HEK293 (cell line): ENCODE measurements around the gene JOSD1.
A peak's percentile ranks its signal among the peaks of the same experiment; 100 is the strongest.

Experiments
- BCL11B ChIP-seq: fragments of 450-650 bp; formaldehyde crosslinking; IDR thresholded peaks from 2 replicates; pipeline ENCODE4 v1.5.1; 2016; ENCODE audit warnings: low read depth, missing biosample characterization, missing genetic modification characterization
- GLIS1 ChIP-seq: fragments of 450-650 bp; formaldehyde crosslinking; IDR thresholded peaks from 2 replicates; pipeline ENCODE4 v1.5.1; 2016; ENCODE audit warnings: missing biosample characterization, missing genetic modification characterization
- HOXA7 ChIP-seq: sonication (generic); formaldehyde crosslinking; IDR thresholded peaks from 2 replicates; pipeline ENCODE4 v1.8.1; 2022; ENCODE audit warnings: missing genetic modification reagents, borderline replicate concordance
- KLF1 ChIP-seq: fragments of 450-650 bp; formaldehyde crosslinking; IDR thresholded peaks from 2 replicates; pipeline ENCODE4 v1.5.1; 2016; ENCODE audit warnings: missing biosample characterization, missing genetic modification characterization
- SETDB1 ChIP-seq: IDR thresholded peaks from one replicate; pipeline ENCODE4 v1.6.1; 2017; ENCODE audit warnings: mild to moderate bottlenecking, low read length, moderate library complexity, mixed read lengths; ENCODE audit not compliant: insufficient read length
- ZBTB1 ChIP-seq: fragments of 450-650 bp; formaldehyde crosslinking; IDR thresholded peaks from 2 replicates; pipeline ENCODE4 v1.5.1; 2016; ENCODE audit warnings: missing biosample characterization, missing genetic modification characterization
- ZBTB21 ChIP-seq: fragments of 450-650 bp; formaldehyde crosslinking; IDR thresholded peaks from 2 replicates; pipeline ENCODE4 v1.5.1; 2017; ENCODE audit warnings: missing biosample characterization, missing genetic modification characterization
- ZBTB8A ChIP-seq: fragments of 450-650 bp; formaldehyde crosslinking; IDR thresholded peaks from 2 replicates; pipeline ENCODE4 v1.5.1; 2016; ENCODE audit warnings: missing biosample characterization, missing genetic modification characterization
- ZFP3 ChIP-seq: fragments of 450-650 bp; formaldehyde crosslinking; IDR thresholded peaks from 2 replicates; pipeline ENCODE4 v1.5.1; 2016; ENCODE audit warnings: low read depth, missing biosample characterization, missing genetic modification characterization
- ZFP69B ChIP-seq: fragments of 450-650 bp; formaldehyde crosslinking; IDR thresholded peaks from 2 replicates; pipeline ENCODE4 v1.5.1; 2016; ENCODE audit warnings: missing biosample characterization, missing genetic modification characterization
- ZNF114 ChIP-seq: fragments of 450-650 bp; formaldehyde crosslinking; IDR thresholded peaks from 2 replicates; pipeline ENCODE4 v1.5.0; 2017; ENCODE audit warnings: missing biosample characterization, missing genetic modification characterization
- ZNF133 ChIP-seq: fragments of 450-650 bp; formaldehyde crosslinking; IDR thresholded peaks from 2 replicates; pipeline ENCODE4 v1.5.1; 2016; ENCODE audit warnings: missing biosample characterization, missing genetic modification characterization
- ZNF2 ChIP-seq: fragments of 450-650 bp; formaldehyde crosslinking; IDR thresholded peaks from 2 replicates; pipeline ENCODE4 v1.5.1; 2016; ENCODE audit warnings: missing biosample characterization, missing genetic modification characterization
- ZNF37A ChIP-seq: fragments of 450-650 bp; IDR thresholded peaks from 2 replicates; pipeline ENCODE4 v1.5.1; 2018; ENCODE audit warnings: missing biosample characterization, missing genetic modification characterization
- ZNF433 ChIP-seq: fragments of 450-650 bp; formaldehyde crosslinking; IDR thresholded peaks from 2 replicates; pipeline ENCODE4 v1.5.1; 2016; ENCODE audit warnings: missing biosample characterization, missing genetic modification characterization, low read depth
- ZNF544 ChIP-seq: fragments of 450-650 bp; formaldehyde crosslinking; IDR thresholded peaks from 2 replicates; pipeline ENCODE4 v1.5.0; 2017; ENCODE audit warnings: missing biosample characterization, missing genetic modification characterization
- ZNF548 ChIP-seq: fragments of 450-650 bp; formaldehyde crosslinking; IDR thresholded peaks from 2 replicates; pipeline ENCODE4 v1.5.1; 2016; ENCODE audit warnings: missing biosample characterization, missing genetic modification characterization
- ZNF621 ChIP-seq: fragments of 450-650 bp; formaldehyde crosslinking; IDR thresholded peaks from 2 replicates; pipeline ENCODE4 v1.5.1; 2017; ENCODE audit warnings: missing biosample characterization, missing genetic modification characterization
- ZNF624 ChIP-seq: fragments of 450-650 bp; formaldehyde crosslinking; IDR thresholded peaks from 2 replicates; pipeline ENCODE4 v1.5.1; 2017; ENCODE audit warnings: missing biosample characterization, missing genetic modification characterization
- ZNF629 ChIP-seq: fragments of 450-650 bp; formaldehyde crosslinking; IDR thresholded peaks from 2 replicates; pipeline ENCODE4 v1.5.1; 2017; ENCODE audit warnings: missing biosample characterization, missing genetic modification characterization
- ZNF654 ChIP-seq: fragments of 450-650 bp; formaldehyde crosslinking; IDR thresholded peaks from 2 replicates; pipeline ENCODE4 v1.5.1; 2016; ENCODE audit warnings: low read depth, missing biosample characterization, missing genetic modification characterization
- ZNF664 ChIP-seq: fragments of 450-650 bp; formaldehyde crosslinking; IDR thresholded peaks from 2 replicates; pipeline ENCODE4 v1.5.1; 2016; ENCODE audit warnings: missing biosample characterization, missing genetic modification characterization
- ZNF707 ChIP-seq: fragments of 450-650 bp; formaldehyde crosslinking; IDR thresholded peaks from 2 replicates; pipeline ENCODE4 v1.5.1; 2016; ENCODE audit warnings: missing biosample characterization, missing genetic modification characterization
- ZNF768 ChIP-seq: fragments of 450-650 bp; formaldehyde crosslinking; IDR thresholded peaks from 2 replicates; pipeline ENCODE4 v1.5.1; 2018; ENCODE audit warnings: missing biosample characterization, mild to moderate bottlenecking, missing genetic modification characterization
- ZNF776 ChIP-seq: fragments of 450-650 bp; formaldehyde crosslinking; IDR thresholded peaks from 2 replicates; pipeline ENCODE4 v1.5.0; 2017; ENCODE audit warnings: missing biosample characterization, missing genetic modification characterization, borderline replicate concordance
- ZNF777 ChIP-seq: fragments of 450-650 bp; formaldehyde crosslinking; IDR thresholded peaks from 2 replicates; pipeline ENCODE4 v1.5.1; 2017; ENCODE audit warnings: missing biosample characterization, missing genetic modification characterization, borderline replicate concordance
- ZNF830 ChIP-seq: fragments of 450-650 bp; IDR thresholded peaks from 2 replicates; pipeline ENCODE4 v1.5.0; 2018; ENCODE audit warnings: missing biosample characterization, missing genetic modification characterization, low read depth, mild to moderate bottlenecking, moderate library complexity
- ZSCAN16 ChIP-seq: fragments of 450-650 bp; formaldehyde crosslinking; IDR thresholded peaks from 2 replicates; pipeline ENCODE4 v1.5.1; 2016; ENCODE audit warnings: missing biosample characterization, missing genetic modification characterization
- TF ChIP-seq, protein P1 (sequence below): sonication (generic); formaldehyde crosslinking; IDR thresholded peaks from 2 replicates; pipeline ENCODE4 v1.8.1; 2022; ENCODE audit warnings: mild to moderate bottlenecking, moderate library complexity, missing genetic modification reagents
- TF ChIP-seq, protein P2 (sequence below): fragments of 450-650 bp; formaldehyde crosslinking; IDR thresholded peaks from 2 replicates; pipeline ENCODE4 v1.5.1; 2017; ENCODE audit warnings: missing biosample characterization, missing genetic modification characterization
- TF ChIP-seq, protein P3 (sequence below): fragments of 450-650 bp; formaldehyde crosslinking; IDR thresholded peaks from 2 replicates; pipeline ENCODE4 v1.5.1; 2016; ENCODE audit warnings: missing biosample characterization, missing genetic modification characterization
- TF ChIP-seq, protein P4 (sequence below): fragments of 450-650 bp; formaldehyde crosslinking; optimal IDR thresholded peaks from 2 replicates; pipeline ENCODE3; 2016; ENCODE audit warnings: missing biosample characterization, mild to moderate bottlenecking, missing genetic modification characterization
- TF ChIP-seq, protein P5 (sequence below): fragments of 450-650 bp; formaldehyde crosslinking; IDR thresholded peaks from 2 replicates; pipeline ENCODE4 v1.5.1; 2016; ENCODE audit warnings: missing biosample characterization, missing genetic modification characterization

The JOSD1 gene

DNA sequence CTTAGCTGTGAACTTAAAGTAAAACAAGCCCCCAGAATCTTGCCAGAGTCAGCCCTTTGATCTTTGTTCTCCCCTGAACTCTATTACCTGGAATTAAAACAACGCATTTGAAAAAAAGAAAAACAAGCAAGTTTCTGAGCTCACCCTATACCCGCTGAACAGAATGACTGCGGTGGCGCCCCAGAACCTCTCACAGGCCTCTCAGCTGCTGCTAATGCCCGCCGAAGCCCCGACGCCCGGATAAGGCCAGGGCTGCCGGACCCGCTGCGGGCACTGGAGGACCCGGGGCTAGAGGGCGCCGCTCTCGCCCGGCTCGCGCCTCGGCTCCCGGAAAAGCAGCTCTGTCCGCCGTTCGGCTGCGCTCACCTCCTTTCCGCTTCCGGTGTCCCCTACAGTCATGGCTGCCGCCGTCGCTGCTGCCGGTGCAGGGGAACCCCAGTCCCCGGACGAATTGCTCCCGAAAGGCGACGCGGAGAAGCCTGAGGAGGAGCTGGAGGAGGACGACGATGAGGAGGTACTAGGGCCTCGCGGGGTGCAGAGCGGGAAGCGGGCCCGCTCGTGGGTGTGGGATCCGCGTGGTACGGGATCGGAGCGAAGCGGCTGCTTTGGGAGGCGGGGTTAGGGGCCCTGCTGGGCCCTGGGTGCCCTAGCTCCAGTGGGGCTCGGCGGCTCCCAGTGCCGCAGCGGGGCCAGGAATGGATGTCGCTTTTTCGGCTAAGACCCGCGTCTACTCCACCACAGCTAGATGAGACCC is 19.0 kb downstream of the JOSD1 start, which contains the start of gene TOMM22 (continued):
- TF ChIP-seq, protein P1, sequence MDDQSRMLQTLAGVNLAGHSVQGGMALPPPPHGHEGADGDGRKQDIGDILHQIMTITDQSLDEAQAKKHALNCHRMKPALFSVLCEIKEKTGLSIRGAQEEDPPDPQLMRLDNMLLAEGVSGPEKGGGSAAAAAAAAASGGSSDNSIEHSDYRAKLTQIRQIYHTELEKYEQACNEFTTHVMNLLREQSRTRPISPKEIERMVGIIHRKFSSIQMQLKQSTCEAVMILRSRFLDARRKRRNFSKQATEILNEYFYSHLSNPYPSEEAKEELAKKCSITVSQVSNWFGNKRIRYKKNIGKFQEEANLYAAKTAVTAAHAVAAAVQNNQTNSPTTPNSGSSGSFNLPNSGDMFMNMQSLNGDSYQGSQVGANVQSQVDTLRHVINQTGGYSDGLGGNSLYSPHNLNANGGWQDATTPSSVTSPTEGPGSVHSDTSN, result peak; percentile 94
- TF ChIP-seq ZBTB21 (tag by site-specific recombination), result peak; percentile 75; the same call in 1 of the 2 replicates
- no peak for TF ChIP-seq ZNF621
- TF ChIP-seq ZBTB8A (tag by site-specific recombination), result peak; percentile 99
- peak; percentile 96 for TF ChIP-seq ZNF2 (tag by site-specific recombination)
- TF ChIP-seq ZSCAN16 (tag by site-specific recombination), result no peak
- TF ChIP-seq ZNF544 (tag by site-specific recombination), result no peak
- TF ChIP-seq, protein P2, sequence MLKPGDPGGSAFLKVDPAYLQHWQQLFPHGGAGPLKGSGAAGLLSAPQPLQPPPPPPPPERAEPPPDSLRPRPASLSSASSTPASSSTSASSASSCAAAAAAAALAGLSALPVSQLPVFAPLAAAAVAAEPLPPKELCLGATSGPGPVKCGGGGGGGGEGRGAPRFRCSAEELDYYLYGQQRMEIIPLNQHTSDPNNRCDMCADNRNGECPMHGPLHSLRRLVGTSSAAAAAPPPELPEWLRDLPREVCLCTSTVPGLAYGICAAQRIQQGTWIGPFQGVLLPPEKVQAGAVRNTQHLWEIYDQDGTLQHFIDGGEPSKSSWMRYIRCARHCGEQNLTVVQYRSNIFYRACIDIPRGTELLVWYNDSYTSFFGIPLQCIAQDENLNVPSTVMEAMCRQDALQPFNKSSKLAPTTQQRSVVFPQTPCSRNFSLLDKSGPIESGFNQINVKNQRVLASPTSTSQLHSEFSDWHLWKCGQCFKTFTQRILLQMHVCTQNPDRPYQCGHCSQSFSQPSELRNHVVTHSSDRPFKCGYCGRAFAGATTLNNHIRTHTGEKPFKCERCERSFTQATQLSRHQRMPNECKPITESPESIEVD (tag by site-specific recombination), result no peak
- TF ChIP-seq ZNF548, result no peak
- no peak for TF ChIP-seq ZNF433
- TF ChIP-seq ZNF37A (tag by site-specific recombination), result no peak
- TF ChIP-seq SETDB1, result no peak
- TF ChIP-seq ZFP3 (tag by site-specific recombination), result no peak
- no peak for TF ChIP-seq ZNF776 (tag by site-specific recombination)
- peak; percentile 87; the same call in 1 of the 2 replicates for TF ChIP-seq ZFP69B (tag by site-specific recombination)
- no peak for TF ChIP-seq ZNF768
- TF ChIP-seq ZNF629 (tag by site-specific recombination), result peak; percentile 92
- TF ChIP-seq ZBTB1 (tag by site-specific recombination), result no peak
- no peak for TF ChIP-seq ZNF624 (tag by site-specific recombination)
- peak; percentile 80 for TF ChIP-seq ZNF777 (tag by site-specific recombination)
- TF ChIP-seq, protein P3, sequence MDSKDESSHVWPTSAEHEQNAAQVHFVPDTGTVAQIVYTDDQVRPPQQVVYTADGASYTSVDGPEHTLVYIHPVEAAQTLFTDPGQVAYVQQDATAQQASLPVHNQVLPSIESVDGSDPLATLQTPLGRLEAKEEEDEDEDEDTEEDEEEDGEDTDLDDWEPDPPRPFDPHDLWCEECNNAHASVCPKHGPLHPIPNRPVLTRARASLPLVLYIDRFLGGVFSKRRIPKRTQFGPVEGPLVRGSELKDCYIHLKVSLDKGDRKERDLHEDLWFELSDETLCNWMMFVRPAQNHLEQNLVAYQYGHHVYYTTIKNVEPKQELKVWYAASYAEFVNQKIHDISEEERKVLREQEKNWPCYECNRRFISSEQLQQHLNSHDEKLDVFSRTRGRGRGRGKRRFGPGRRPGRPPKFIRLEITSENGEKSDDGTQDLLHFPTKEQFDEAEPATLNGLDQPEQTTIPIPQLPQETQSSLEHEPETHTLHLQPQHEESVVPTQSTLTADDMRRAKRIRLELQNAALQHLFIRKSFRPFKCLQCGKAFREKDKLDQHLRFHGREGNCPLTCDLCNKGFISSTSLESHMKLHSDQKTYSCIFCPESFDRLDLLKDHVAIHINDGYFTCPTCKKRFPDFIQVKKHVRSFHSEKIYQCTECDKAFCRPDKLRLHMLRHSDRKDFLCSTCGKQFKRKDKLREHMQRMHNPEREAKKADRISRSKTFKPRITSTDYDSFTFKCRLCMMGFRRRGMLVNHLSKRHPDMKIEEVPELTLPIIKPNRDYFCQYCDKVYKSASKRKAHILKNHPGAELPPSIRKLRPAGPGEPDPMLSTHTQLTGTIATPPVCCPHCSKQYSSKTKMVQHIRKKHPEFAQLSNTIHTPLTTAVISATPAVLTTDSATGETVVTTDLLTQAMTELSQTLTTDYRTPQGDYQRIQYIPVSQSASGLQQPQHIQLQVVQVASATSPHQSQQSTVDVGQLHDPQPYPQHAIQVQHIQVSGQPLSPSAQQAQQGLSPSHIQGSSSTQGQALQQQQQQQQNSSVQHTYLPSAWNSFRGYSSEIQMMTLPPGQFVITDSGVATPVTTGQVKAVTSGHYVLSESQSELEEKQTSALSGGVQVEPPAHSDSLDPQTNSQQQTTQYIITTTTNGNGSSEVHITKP, result peak; percentile 40; the same call in 1 of the 2 replicates
- no peak for TF ChIP-seq ZNF830 (tag by site-specific recombination)
- TF ChIP-seq, protein P4, sequence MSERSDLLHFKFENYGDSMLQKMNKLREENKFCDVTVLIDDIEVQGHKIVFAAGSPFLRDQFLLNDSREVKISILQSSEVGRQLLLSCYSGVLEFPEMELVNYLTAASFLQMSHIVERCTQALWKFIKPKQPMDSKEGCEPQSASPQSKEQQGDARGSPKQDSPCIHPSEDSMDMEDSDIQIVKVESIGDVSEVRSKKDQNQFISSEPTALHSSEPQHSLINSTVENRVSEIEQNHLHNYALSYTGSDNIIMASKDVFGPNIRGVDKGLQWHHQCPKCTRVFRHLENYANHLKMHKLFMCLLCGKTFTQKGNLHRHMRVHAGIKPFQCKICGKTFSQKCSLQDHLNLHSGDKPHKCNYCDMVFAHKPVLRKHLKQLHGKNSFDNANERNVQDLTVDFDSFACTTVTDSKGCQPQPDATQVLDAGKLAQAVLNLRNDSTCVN (tag by site-specific recombination), result peak; percentile 80
- no peak for TF ChIP-seq ZNF114
- TF ChIP-seq ZNF133 (tag by site-specific recombination), result no peak
- no peak for TF ChIP-seq KLF1
- TF ChIP-seq GLIS1 (tag by site-specific recombination), result 0 out of 2 replicates have a peak, but pooled peaks have one; percentile 43
- TF ChIP-seq BCL11B, result peak; percentile 82; the same call in 1 of the 2 replicates
- TF ChIP-seq ZNF654 (tag by site-specific recombination), result no peak
- TF ChIP-seq, protein P5, sequence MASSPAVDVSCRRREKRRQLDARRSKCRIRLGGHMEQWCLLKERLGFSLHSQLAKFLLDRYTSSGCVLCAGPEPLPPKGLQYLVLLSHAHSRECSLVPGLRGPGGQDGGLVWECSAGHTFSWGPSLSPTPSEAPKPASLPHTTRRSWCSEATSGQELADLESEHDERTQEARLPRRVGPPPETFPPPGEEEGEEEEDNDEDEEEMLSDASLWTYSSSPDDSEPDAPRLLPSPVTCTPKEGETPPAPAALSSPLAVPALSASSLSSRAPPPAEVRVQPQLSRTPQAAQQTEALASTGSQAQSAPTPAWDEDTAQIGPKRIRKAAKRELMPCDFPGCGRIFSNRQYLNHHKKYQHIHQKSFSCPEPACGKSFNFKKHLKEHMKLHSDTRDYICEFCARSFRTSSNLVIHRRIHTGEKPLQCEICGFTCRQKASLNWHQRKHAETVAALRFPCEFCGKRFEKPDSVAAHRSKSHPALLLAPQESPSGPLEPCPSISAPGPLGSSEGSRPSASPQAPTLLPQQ (tag by site-specific recombination), result peak; percentile 93
- TF ChIP-seq HOXA7 (CRISPR knock-in tag), result no peak
- TF ChIP-seq ZNF664, result peak; percentile 43; the same call in 1 of the 2 replicates
- no peak for TF ChIP-seq ZNF707
